NCI-H1417 (cell line): ENCODE measurements around the gene SUFU.
"Not testable (repeated sequence)": the region's sequence is repeated elsewhere in the genome, so short reads cannot be mapped to it uniquely, and the experiment has no call there.

ENCODE experiments used
- DNase-seq, 3 experiments: peaks; one replicate each; lab custom pipeline; 2025; lab: John Stamatoyannopoulos, UW

Gene SUFU

GRCh38 chr10:102651455-102652169, 147.8 kb downstream of the SUFU start:
- no peak for DNase-seq

GRCh38 chr10:102652170-102652916, 148.6 kb downstream of the SUFU start:
- no peak for DNase-seq

- no peak for DNase-seq
Measured at GRCh38 chr10:102653060-102653459, 149.3 kb downstream of the SUFU start.

GRCh38 chr10:102654566-102654965, 150.8 kb downstream of the SUFU start:
- no peak for DNase-seq

GRCh38 chr10:102654969-102655368, 151.2 kb downstream of the SUFU start:
- no peak for DNase-seq

GRCh38 chr10:102656026-102656425, 152.3 kb downstream of the SUFU start:
- no peak for DNase-seq

GRCh38 chr10:102656791-102657371, 153.1 kb downstream of the SUFU start:
- no peak for DNase-seq

- DNase-seq: no peak
Measured at GRCh38 chr10:102657451-102657850, 153.7 kb downstream of the SUFU start.

GRCh38 chr10:102657984-102658724, 154.4 kb downstream of the SUFU start:
- no peak for DNase-seq

- no peak for DNase-seq
Measured at GRCh38 chr10:102658802-102659201, 155.0 kb downstream of the SUFU start.

GRCh38 chr10:102660888-102661657, 157.3 kb downstream of the SUFU start:
- peak; percentile 1 to 28 (median 27) for DNase-seq

- DNase-seq: no peak
Measured at GRCh38 chr10:102661658-102662028, 157.9 kb downstream of the SUFU start.

- DNase-seq: no peak
Measured at GRCh38 chr10:102665904-102666509, 162.2 kb downstream of the SUFU start.

- DNase-seq: not testable (repeated sequence)
Measured at GRCh38 chr10:102667411-102667810, 163.6 kb downstream of the SUFU start.

GRCh38 chr10:102668326-102669107, 164.7 kb downstream of the SUFU start:
- no peak for DNase-seq

- no peak for DNase-seq
Measured at GRCh38 chr10:102669206-102670064, 165.7 kb downstream of the SUFU start.

GRCh38 chr10:102670065-102670670, 166.4 kb downstream of the SUFU start:
- DNase-seq: no peak

GRCh38 chr10:102670871-102671434, 167.2 kb downstream of the SUFU start:
- DNase-seq: no peak
